Measurements from ENCODE around the gene LRCH2. TPM values are rescaled to one million over a fixed set of nuclear protein-coding genes. Genes with fewer than 3 reads are reported as not detected.
A peak's percentile ranks its signal among the peaks of the same experiment; 100 is the strongest.

LRCH2 gene
- total and polyA plus RNA-seq, 9 of the 15 experiments (the other 6 are each of a cell fraction or from before 2014, with no cell fraction given): 1.4 to 7.2 (median 2.9) TPM

- FAIRE-seq (no peak), ATAC-seq (no peak), DNase-seq (ENCODE audit: extremely low read depth in 1 of 4, low spot score in 3 of 4) (peak; percentile 6 to 16 (median 6))
- Histone ChIP-seq H3K27me3 (ENCODE audit: control insufficient read depth in 2 of 2, insufficient read depth in 2 of 2, low read length in 2 of 2) (no peaks in the 10 kb centered on the region), H4K20me1 (replicated peaks; ENCODE audit: control insufficient read depth, insufficient read depth, low read length) (no peaks in the 10 kb centered on the region), H3K27ac (ENCODE audit: extremely low read depth, low read depth, low read length) (no peak overlapping the region), H3K4me3 (no peak overlapping the region), H3K9ac (ENCODE audit: insufficient read depth in 1 of 2, low read depth in 2 of 2, low read length in 2 of 2) (no peak overlapping the region), H2AFZ (ENCODE audit: low read depth, low read length) (no peak overlapping the region), H3K9me1 (ENCODE audit: control insufficient read depth, insufficient read depth, low read length) (no peaks in the 10 kb centered on the region), H3K36me3 (ENCODE audit: control insufficient read depth, insufficient read depth, low read length) (no peaks in the 10 kb centered on the region), H3K9me3 (replicated peaks; ENCODE audit: control insufficient read depth, insufficient read depth, low read depth, low read length) (no peaks in the 10 kb centered on the region), H3K79me2 (ENCODE audit: control insufficient read depth, insufficient read depth, low read length) (no peaks in the 10 kb centered on the region), H3K4me1 (replicated peaks in 1 of 2; ENCODE audit: control insufficient read depth in 2 of 2, insufficient read depth in 2 of 2, low read length in 2 of 2) (no peaks in the 10 kb centered on the region), H3K4me2 (ENCODE audit: insufficient read depth, low read length) (no peak overlapping the region)
- POLR2A ChIA-PET: interaction anchor here (0.6 kb wide), 1 partner anchor 13 kb away, joined by 3 read pairs; no protein-coding TSS in a partner anchor
- intact Hi-C loops (cut with micrococcal nuclease) (no loop called here), in situ Hi-C loops (cut with MboI) (no loop called here)
- 13% methylated on average over 1 of the region's 1 CpG for WGBS (ENCODE audit: insufficient coverage, low coverage, missing lambda C conversion rate)
- CTCF ChIA-PET (ENCODE audit: low intra/inter-chr PET ratio): interaction anchor here (0.7 to 1.4 kb wide), 2 partner anchors 520 to 537 kb away, joined by 3 to 4 read pairs; no protein-coding TSS in a partner anchor
- BruUV-seq (replicated peaks): no TSS peak
- TF ChIP-seq HMBOX1 (IDR thresholded peaks at IDR 0.05): no peak
- TF ChIP-seq JUND (IDR thresholded peaks at IDR 0.05; ENCODE audit: borderline replicate concordance, low read depth, low read length): no peak
- TF ChIP-seq JUND (tag; IDR thresholded peaks at IDR 0.05; ENCODE audit: borderline replicate concordance, low read depth, low read length): no peak
- TF ChIP-seq UBTF (IDR thresholded peaks at IDR 0.05; ENCODE audit: borderline replicate concordance in 1 of 2, low read depth in 2 of 2, low read length in 2 of 2): no peak
- TF ChIP-seq RAD21 (CRISPR knock-in tag; conservative IDR thresholded peaks at IDR 0.05 in 1 of 2, IDR thresholded peaks at IDR 0.05 in 1 of 2): peak in 1 of 2 experiments; percentile 60; a peak in 3 of 4 replicates
- TF ChIP-seq ZNF384 (IDR thresholded peaks at IDR 0.05; ENCODE audit: low read depth, low read length): peak; percentile 64
- TF ChIP-seq CHD7 (IDR thresholded peaks at IDR 0.05; ENCODE audit: low read depth, low read length): no peak
Measured at GRCh38 chrX:115147220-115147619, 86.7 kb downstream of the LRCH2 start.

Data from K562 (cell line).